ENCODE measurements around the gene ADGRG2.
A peak's percentile ranks its signal among the peaks of the same experiment; 100 is the strongest.
"Not testable (repeated sequence)": the region's sequence is repeated elsewhere in the genome, so short reads cannot be mapped to it uniquely, and the experiment has no call there.

ADGRG2 gene

GRCh38 chrX:19019996-19020395 lies 102.3 kb downstream of the ADGRG2 start:
- H3K27ac ChIP-seq (replicated peaks): no peak overlapping the region
- TF ChIP-seq REST (IDR thresholded peaks at IDR 0.05; ENCODE audit: insufficient replicate concordance, low read depth) (no peak), CTCF (IDR thresholded peaks at IDR 0.05; ENCODE audit: insufficient read depth, low read length) (no peak), POLR2AphosphoS5 (IDR thresholded peaks at IDR 0.05; ENCODE audit: low read depth) (no peak), GABPA (IDR thresholded peaks at IDR 0.05; ENCODE audit: low read depth) (no peak), SPI1 (IDR thresholded peaks at IDR 0.05; ENCODE audit: borderline replicate concordance, low read depth) (no peak)
- no peak for DNase-seq (ENCODE audit: low read depth in 1 of 2, low spot score in 1 of 2)
- peaks cover 3% of the 10 kb centered on the region for H3K27me3 ChIP-seq (ENCODE audit: insufficient read depth, poor library complexity, severe bottlenecking)
- H3K4me3 ChIP-seq (replicated peaks; ENCODE audit: insufficient read depth, low read length): no peak overlapping the region

GRCh38 chrX:19017271-19017670 lies 105.0 kb downstream of the ADGRG2 start:
- Histone ChIP-seq H3K4me3 (replicated peaks; ENCODE audit: insufficient read depth, low read length) (no peak overlapping the region), H3K27ac (replicated peaks) (no peak overlapping the region), H3K27me3 (ENCODE audit: insufficient read depth, poor library complexity, severe bottlenecking) (peaks cover 3% of the 10 kb centered on the region)
- no peak for TF ChIP-seq SPI1 (IDR thresholded peaks at IDR 0.05; ENCODE audit: borderline replicate concordance, low read depth)
- no peak for TF ChIP-seq REST (IDR thresholded peaks at IDR 0.05; ENCODE audit: insufficient replicate concordance, low read depth)
- TF ChIP-seq CTCF (IDR thresholded peaks at IDR 0.05; ENCODE audit: insufficient read depth, low read length): peak; percentile 5
- TF ChIP-seq GABPA (IDR thresholded peaks at IDR 0.05; ENCODE audit: low read depth): no peak
- TF ChIP-seq POLR2AphosphoS5 (IDR thresholded peaks at IDR 0.05; ENCODE audit: low read depth): no peak
- peak; percentile 1 to 3 for DNase-seq (ENCODE audit: low read depth in 1 of 2, low spot score in 1 of 2)

- H3K4me3 ChIP-seq (replicated peaks; ENCODE audit: insufficient read depth, low read length); H3K27me3 ChIP-seq (ENCODE audit: insufficient read depth, poor library complexity, severe bottlenecking); H3K27ac ChIP-seq (replicated peaks); DNase-seq (ENCODE audit: low read depth in 1 of 2, low spot score in 1 of 2): not testable (repeated sequence)
These were observed 105.7 kb downstream of the ADGRG2 start for GRCh38 chrX:19016614-19017013.

GRCh38 chrX:19007868-19008267 lies 114.4 kb downstream of the ADGRG2 start:
- no peak for DNase-seq (ENCODE audit: low read depth in 1 of 2, low spot score in 1 of 2)
- Histone ChIP-seq H3K4me3 (replicated peaks; ENCODE audit: insufficient read depth, low read length) (no peak overlapping the region), H3K27ac (replicated peaks) (no peak overlapping the region), H3K27me3 (ENCODE audit: insufficient read depth, poor library complexity, severe bottlenecking) (no peaks in the 10 kb centered on the region)
- TF ChIP-seq CTCF (IDR thresholded peaks at IDR 0.05; ENCODE audit: insufficient read depth, low read length) (no peak), POLR2AphosphoS5 (IDR thresholded peaks at IDR 0.05; ENCODE audit: low read depth) (no peak), REST (IDR thresholded peaks at IDR 0.05; ENCODE audit: insufficient replicate concordance, low read depth) (no peak), GABPA (IDR thresholded peaks at IDR 0.05; ENCODE audit: low read depth) (no peak), SPI1 (IDR thresholded peaks at IDR 0.05; ENCODE audit: borderline replicate concordance, low read depth) (no peak)
